NCI-H446 treated with DMSO at 0.1 percent for 48 hours (cell line): ENCODE results near the gene XRRA1.
"Not testable (repeated sequence)": the region's sequence is repeated elsewhere in the genome, so short reads cannot be mapped to it uniquely, and the experiment has no call there.

Source experiments
- DNase-seq: peaks from one replicate; lab custom pipeline; 2025; lab: John Stamatoyannopoulos, UW

Gene XRRA1

DNA sequence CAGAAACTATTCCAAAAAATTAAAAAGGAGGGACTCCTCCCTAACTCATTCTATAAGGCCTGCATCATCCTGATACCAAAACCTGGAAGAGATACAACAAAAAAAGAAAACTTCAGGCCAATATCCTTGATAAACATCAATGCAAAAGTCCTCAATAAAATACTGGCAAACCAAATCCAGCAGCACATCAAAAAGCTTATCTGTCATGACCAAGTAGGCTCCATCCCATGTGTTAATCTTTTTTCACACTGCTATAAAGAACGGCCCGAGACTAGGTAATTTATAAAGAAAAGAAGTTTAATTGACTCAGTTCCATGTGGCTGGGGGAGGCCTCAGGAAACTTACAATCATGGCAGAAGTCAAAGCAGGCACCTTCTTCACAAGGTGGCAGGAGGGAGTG, 123.3 kb downstream of the XRRA1 start:
- not testable (repeated sequence) for DNase-seq

DNA sequence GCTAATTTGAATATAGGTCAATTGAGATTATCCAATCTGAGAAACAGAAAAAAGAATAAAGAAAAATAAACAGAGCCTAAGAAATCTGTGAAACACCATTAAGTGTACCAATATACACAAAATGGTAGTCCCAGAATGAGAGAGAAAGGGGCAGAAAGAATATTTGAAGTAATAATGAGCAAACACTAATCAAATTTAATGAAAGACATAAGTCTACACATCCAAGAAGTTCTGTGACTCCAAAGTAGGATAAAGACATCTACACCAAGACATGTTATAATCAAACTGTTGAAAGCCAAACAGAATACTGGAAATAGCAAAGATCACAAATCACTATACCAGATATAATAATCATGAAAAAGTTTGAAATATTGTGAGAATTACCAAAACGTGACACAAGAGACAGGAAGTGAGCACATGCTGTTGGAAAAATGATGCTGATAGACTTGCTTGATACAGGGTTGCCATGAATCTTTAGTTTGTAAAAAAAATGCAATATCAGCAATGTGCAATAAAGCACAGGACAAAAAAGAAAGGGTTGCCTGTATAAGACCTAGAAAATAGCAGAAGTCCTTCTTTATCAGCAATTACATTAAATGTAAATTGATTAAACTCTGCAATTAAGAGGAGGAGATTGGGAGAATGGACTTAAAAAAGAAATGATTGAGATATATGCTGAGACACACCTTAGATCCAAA, 124.5 kb downstream of the XRRA1 start:
- no peak for DNase-seq

DNA sequence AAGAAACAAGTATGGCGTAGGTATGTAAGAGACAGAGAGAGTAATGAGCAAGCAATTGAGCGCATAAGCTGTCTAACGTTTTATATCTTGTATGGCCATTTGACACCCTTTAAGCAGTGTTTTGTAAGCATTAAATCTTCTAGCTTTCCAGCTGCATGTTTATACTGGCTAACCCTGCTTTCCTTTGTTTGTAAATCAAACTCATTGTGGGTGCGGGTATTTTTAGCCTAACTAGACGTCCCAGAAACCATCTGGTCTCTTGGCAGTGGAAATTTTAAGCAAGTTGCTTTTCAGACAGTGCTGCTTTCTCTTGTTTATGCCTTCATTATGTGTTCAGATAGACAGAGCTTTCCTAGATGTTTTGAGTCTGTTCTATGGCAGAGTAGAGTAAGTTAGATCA, 126.7 kb downstream of the XRRA1 start:
- peak; percentile 46 for DNase-seq

DNA sequence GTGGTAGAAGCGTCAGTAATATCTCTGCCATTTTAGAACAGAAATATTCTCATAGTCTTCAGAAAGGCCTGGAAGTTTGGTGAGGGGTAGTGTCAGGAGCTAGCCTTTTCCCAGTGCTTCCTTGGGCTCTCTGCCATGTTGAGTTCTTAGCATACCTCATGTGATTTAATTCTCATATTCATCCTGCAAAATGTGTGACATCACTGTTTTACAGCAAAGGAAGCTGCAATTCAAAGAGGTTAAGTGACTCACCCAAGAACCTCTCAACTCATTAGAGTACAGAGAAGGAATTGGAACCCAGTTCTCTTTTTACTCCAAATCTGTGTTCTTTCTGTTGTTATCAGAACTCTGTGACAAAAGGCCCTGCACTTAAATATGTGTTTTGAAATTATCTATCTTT, 128.1 kb downstream of the XRRA1 start:
- no peak for DNase-seq

DNA sequence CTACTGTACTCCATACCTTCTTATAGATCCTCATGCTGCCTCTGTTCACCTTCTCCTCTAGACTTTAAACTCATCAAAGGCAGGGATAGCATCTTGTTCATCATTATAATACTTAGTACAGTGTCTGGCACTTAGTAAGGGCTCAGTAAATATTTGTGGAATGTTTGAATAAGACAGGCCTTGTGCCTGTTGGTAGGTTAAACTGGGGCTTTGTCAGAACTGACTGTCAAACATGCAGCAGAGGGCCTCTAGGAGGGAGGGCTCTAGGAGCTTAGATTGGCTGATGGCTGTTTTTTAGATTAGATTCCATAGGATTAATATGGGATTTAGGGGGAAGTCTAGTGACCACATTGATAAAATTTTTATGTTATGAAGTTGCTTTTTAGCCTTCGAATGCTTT, 129.5 kb downstream of the XRRA1 start:
- no peak for DNase-seq

DNA sequence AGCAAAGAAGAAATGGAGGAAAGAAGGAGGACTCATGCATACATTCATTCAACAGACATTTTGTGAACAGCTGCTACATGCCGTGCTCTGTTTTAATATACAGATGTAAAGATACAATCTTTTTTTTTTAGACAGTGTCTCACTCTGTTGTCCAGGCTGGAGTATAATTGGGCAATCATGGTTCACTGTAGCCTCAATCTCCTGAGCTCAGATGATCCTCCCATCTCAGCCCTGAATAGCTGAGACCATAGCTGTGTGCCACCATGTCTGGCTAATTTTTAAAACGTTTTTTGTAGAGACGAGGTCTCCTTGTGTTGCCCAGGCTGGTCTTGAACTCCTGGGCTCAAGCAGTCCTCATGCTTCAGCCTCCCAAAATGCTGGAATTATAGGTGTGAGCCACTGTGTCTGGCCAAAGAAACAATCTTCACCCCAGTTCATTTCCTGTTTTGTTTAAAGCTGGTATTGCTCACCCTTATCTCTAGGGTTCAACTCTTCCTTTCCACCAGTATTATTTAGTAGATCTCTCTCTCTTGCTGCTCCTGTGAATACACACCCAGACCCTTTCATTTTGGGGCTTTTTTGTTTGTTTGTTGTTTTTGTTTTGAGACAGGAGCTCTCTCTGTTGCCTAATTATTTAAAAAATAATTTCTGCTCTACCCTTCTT, 130.5 kb downstream of the XRRA1 start:
- DNase-seq, result no peak

DNA sequence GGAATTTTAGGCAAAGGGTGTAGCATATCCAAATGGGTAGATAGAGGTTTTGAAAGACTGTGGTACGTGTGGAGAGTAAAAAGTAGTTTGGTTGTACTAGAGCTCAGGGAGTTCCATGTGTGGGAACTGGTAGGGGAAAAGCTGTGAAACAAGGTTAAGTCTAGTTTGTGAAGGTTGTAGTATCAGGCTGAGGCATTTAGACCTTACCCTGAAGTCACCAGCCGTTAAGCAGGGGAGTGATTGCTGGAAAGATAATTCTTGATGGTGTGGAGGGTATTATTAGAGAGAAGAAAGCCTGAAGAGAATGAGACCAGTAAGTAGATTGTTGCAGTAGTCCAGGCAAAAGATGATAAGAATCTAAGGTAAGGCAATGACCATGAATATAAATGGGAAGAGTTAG, 132.2 kb downstream of the XRRA1 start:
- no peak for DNase-seq

DNA sequence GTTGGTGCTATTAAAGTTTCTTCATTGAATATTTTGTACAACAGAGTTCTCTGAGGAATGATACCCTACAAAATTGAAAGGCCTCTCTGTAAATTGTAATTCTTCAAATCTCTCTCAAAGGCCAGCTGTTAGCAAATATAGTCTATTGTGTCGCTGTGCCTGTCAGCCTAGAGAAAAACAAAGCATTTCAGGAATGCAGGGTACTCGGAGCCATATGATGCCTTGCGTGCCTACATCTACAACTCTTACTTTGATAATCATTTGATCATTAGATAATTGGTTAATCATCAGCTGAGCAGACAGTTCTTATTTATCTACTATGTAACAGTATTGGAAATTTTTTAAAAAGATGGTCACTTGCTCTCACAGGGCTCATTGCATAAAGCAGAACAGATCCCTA, 132.9 kb downstream of the XRRA1 start:
- DNase-seq, result no peak

DNA sequence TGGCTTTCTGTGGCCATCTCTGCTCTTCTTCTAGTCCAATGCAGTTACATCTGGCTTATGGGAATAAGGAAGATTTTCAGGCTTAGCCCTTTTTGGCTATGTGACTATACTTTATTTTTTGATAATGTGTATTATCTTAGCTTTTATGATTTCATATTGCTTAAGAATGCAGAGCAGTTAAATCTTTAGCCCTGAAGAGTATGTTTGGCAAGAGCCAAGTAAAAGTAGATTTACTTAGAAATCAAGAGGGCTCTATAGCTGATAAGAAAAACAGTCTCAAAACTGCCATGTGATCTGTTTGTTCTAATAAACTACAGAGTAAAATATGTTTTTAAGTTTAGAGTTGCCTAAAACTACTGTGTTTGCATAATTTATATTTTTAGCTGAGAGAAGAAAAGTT, 139.1 kb downstream of the XRRA1 start:
- no peak for DNase-seq

DNA sequence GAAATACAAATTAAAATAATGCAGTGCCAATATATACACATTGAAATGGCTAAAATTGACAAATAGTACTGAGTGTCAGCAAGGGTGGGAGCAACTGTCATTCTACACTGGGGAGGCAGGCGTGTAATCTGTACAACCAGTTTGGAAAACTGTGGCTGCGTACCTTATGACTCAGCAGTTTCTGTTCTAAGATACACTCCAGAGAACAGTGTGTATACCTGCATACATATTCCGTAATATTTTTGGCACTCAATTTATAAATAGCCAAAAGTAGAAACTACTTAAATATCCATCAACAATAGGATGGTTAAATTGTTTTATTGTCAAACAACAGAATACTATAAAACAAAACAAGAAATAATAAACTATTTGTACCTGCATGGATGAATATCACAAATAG, 142.6 kb downstream of the XRRA1 start:
- DNase-seq, result no peak

DNA sequence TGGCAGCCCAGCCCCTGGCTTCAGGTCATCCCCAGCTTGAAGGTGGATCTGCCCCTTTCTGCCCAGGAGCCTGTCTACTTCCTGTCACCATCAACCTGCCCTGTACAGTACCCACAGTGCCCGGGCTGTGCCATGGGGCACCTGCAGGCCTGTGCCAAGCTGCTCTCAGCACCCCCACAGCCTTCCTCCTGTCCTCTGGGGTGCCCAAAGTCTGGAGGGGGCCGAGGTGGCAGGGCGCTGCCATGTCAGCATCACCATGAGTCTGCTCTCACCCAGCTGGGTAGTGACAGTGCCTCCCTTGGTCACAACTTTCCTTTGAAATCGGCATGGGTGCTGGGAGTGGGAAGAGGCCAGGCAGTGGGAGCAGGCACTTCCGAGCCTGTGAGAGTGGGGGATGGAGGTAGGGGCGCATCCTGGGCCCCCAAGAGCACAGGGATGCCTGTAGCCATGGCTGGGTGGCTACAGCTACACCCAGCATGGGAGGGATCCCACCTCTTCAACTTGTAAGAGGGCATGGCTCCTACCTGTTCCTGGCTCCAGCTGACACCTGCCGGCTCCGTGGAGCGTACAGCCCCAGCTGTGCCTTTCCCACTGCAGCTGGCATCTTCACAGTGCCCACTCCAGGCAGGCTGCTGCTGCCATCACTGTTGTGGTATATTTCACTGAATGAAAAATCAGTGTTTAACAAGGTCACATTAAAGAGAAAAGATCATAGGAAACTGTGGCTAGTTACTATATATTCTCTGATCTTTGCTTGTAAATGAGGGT, 157.4 kb downstream of the XRRA1 start:
- DNase-seq, result no peak
